GM19025 (cell line): ENCODE measurements around the gene SSH2.
"Not testable (repeated sequence)": the region's sequence is repeated elsewhere in the genome, so short reads cannot be mapped to it uniquely, and the experiment has no call there.

Experiments
- ATAC-seq: cut with Tn5 transposase; IDR thresholded peaks from one replicate; pipeline ENCODE4 v1.9.1; 2021; ENCODE audit warnings: mild to moderate bottlenecking, low read depth, moderate library complexity; ENCODE audit not compliant: unreplicated experiment

Gene SSH2

GRCh38 chr17:29929533-29930408 lies at the start of gene SSH2:
TSS of gene SSH2 (minus strand) at chr17:29930228. CDS start at chr17:29930000, 228 bp downstream.
- peak; percentile 50 for ATAC-seq

GRCh38 chr17:29977836-29978235 lies 47.8 kb upstream of the SSH2 start:
- ATAC-seq, result no peak

GRCh38 chr17:29973005-29973404 lies 43.0 kb upstream of the SSH2 start:
- ATAC-seq, result no peak

GRCh38 chr17:29972277-29972676 lies 42.2 kb upstream of the SSH2 start:
- no peak for ATAC-seq

- no peak for ATAC-seq
These were observed 38.2 kb upstream of the SSH2 start for GRCh38 chr17:29968271-29968670.

- ATAC-seq, result no peak
These were observed 32.6 kb upstream of the SSH2 start for GRCh38 chr17:29962656-29963055.

- ATAC-seq, result no peak
These were observed 29.8 kb upstream of the SSH2 start for GRCh38 chr17:29959658-29960337.

GRCh38 chr17:29958947-29959657 lies 29.1 kb upstream of the SSH2 start:
- ATAC-seq, result no peak

- ATAC-seq, result not testable (repeated sequence)
These were observed 27.5 kb upstream of the SSH2 start for GRCh38 chr17:29957488-29957887.

- ATAC-seq, result no peak
These were observed 26.2 kb upstream of the SSH2 start for GRCh38 chr17:29956225-29956624.

- no peak for ATAC-seq
These were observed 24.4 kb upstream of the SSH2 start for GRCh38 chr17:29954405-29954804.

GRCh38 chr17:29949696-29950095 lies 19.7 kb upstream of the SSH2 start:
- ATAC-seq, result no peak

- no peak for ATAC-seq
These were observed 18.6 kb upstream of the SSH2 start for GRCh38 chr17:29948448-29949215.

GRCh38 chr17:29945281-29945680 lies 15.3 kb upstream of the SSH2 start:
- ATAC-seq, result no peak

- ATAC-seq, result no peak
These were observed 11.3 kb upstream of the SSH2 start, which contains the start of gene EFCAB5 for GRCh38 chr17:29941334-29941733. TSS of gene EFCAB5 (plus strand) at chr17:29941634. CDS start at chr17:29941797, 163 bp downstream.

GRCh38 chr17:29936724-29937123 lies 6.7 kb upstream of the SSH2 start:
- no peak for ATAC-seq

GRCh38 chr17:29935909-29936308 lies 5.9 kb upstream of the SSH2 start:
- ATAC-seq, result not testable (repeated sequence)

GRCh38 chr17:29933379-29933778 lies 3.4 kb upstream of the SSH2 start:
- no peak for ATAC-seq

- peak; percentile 69 for ATAC-seq
These were observed 1.4 kb upstream of the SSH2 start for GRCh38 chr17:29931231-29931932.
